ENCODE data around the gene DIS3L.
A peak's percentile ranks its signal among the peaks of the same experiment; 100 is the strongest.
"Not testable (repeated sequence)": the region's sequence is repeated elsewhere in the genome, so short reads cannot be mapped to it uniquely, and the experiment has no call there.

The DIS3L gene

GRCh38 chr15:66364944-66365528 lies 71.7 kb downstream of the DIS3L start:
- no peak overlapping the region for H3K27ac ChIP-seq
- TF ChIP-seq, protein P1, sequence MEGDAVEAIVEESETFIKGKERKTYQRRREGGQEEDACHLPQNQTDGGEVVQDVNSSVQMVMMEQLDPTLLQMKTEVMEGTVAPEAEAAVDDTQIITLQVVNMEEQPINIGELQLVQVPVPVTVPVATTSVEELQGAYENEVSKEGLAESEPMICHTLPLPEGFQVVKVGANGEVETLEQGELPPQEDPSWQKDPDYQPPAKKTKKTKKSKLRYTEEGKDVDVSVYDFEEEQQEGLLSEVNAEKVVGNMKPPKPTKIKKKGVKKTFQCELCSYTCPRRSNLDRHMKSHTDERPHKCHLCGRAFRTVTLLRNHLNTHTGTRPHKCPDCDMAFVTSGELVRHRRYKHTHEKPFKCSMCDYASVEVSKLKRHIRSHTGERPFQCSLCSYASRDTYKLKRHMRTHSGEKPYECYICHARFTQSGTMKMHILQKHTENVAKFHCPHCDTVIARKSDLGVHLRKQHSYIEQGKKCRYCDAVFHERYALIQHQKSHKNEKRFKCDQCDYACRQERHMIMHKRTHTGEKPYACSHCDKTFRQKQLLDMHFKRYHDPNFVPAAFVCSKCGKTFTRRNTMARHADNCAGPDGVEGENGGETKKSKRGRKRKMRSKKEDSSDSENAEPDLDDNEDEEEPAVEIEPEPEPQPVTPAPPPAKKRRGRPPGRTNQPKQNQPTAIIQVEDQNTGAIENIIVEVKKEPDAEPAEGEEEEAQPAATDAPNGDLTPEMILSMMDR (conservative IDR thresholded peaks at IDR 0.05): no peak

GRCh38 chr15:66369773-66370651 lies 76.6 kb downstream of the DIS3L start:
- TF ChIP-seq, protein P1 (conservative IDR thresholded peaks at IDR 0.05): no peak
- peak overlapping the region; percentile 71 for H3K27ac ChIP-seq

DNA sequence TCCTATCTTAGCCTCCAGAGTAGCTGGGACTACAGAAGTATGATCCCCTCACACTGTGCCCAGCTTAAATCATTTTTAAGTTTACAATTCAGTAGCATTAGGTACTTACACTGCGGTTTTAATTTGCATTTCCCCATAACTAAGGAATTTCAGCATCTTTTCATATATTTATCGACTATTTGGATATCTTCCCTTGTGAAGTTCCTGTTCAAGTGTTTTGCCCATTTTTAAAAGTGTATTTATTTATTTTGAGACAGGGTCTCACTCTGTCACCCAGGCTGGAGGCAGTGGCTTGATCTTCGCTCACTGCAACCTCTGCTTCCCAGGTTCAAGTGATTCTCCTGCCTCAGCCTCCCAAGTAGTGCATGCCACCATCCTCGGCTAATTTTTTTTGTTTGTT lies 80.8 kb downstream of the DIS3L start:
- H3K27ac ChIP-seq: no peak overlapping the region
- TF ChIP-seq, protein P1 (conservative IDR thresholded peaks at IDR 0.05): no peak

DNA sequence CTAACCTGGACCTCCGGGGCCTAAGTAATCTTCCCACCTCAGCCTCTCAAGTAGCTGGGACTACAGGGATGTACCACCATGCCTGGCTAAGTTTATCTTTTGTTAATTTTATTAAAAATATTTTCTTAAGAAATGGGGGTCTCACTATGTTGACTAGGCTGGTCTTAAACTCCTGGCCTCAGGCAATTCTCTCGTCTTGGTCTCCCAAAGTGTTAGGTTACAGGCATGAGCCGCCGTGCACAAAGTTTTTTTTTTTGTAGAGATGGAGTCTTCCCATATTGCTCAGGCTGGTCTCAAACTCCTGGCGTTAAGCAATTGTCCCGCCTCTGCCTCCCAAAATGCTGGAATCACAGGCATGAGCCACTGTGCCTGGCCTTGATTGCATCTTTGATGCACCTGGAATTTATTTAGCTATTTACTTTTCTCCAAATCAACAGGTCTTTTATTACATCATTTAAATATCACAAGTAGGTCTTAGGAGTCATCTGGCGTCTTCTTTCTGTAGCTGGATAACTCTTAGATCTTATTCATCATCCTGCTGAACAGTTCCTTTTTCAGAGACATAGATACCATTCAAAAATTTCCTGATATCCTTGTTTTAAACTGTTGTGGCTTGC lies 85.6 kb downstream of the DIS3L start:
- no peak overlapping the region for H3K27ac ChIP-seq
- TF ChIP-seq, protein P1 (conservative IDR thresholded peaks at IDR 0.05): no peak

DNA sequence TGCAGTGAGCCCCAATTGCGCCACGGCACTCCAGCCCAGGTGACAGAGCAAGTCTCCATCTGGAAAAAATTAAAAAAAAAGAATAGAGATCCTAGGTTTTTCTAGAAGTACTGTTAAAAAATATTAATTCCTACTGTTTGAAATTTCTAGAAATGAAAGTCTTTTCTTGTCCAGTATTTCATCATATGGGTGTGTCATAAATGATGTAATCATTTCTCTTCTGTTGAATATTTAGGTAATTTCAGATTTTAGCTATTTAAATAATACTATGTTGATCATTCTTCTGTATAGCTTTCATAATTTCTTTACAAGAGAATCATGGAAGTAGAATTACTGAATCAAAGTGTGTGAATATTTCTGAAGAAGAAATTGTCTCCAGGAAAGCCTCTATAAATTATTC lies 88.0 kb downstream of the DIS3L start:
- H3K27ac ChIP-seq: not testable (repeated sequence)

All from VCaP (cell line).